HG03521 (cell line): Measurements from ENCODE around the gene LHFPL5.

ENCODE experiments used
- ATAC-seq: cut with Tn5 transposase; IDR thresholded peaks from one replicate; pipeline ENCODE4 v1.9.1; 2021; ENCODE audit warnings: mild to moderate bottlenecking, moderate library complexity; ENCODE audit not compliant: unreplicated experiment

LHFPL5 gene

DNA sequence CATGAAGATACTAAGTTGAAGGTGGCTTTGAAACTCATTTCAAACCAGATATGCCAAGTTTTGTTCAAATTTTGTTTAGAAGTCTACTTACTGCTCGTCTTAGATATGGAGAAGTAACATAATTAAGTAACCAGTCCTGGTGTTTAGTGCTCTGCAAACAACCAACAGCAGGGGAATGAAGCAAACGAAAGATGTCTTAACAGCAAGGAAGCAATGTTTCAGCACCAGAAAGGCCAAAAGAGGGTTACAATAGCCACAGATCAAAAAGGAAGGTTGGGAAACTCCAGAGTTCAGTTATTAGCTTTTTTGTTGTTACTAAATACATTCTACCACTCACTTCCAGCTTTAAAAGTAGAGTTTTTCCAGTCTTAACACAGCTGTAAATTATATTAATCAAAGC is 45.1 kb downstream of the LHFPL5 start:
- no peak for ATAC-seq

GRCh38 chr6:35852994-35853393 is 47.8 kb downstream of the LHFPL5 start:
- ATAC-seq = no peak

GRCh38 chr6:35856250-35856649 is 51.1 kb downstream of the LHFPL5 start:
- ATAC-seq = no peak

DNA sequence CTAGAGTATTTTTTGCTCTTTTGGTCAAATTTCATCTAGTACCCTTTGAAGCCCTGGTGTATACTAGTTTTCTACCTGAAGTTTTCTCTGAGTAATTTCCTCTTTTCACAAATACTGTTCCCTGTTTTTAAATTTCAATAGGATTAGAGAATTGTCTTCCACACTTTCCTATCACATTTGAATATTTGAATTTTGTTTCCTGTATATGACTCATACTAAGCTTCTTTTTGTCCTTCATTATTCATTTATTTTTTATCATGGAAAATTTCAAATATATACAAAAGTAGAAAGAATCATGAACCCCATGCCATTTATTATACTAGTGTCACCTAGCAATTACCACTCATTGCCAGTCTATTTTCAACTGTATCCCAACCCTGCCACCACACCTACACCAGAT is 52.7 kb downstream of the LHFPL5 start:
- no peak for ATAC-seq

DNA sequence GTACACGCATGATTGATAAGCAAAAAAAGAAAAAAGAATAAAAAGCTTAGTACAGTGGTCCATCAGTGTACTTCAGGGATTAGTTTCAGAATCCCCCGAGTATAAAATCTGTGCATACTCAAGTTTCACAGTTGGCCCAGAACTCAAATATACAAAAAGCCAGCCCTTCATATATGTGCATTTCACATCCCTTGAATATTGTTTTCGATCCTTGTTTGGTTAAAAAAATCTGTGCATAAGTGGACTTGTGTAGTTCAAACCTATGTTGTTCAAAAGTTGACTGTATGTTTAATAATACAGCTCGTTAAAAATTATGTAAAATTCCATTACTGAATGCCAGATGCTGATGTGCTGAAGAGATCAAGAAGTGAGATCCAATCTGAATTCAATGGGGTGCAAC is 54.2 kb downstream of the LHFPL5 start:
- ATAC-seq = no peak
